ENCODE results near the gene GDI1. TPM values are rescaled to one million over a fixed set of nuclear protein-coding genes. Genes with fewer than 3 reads are reported as not detected.

The GDI1 gene
- total RNA-seq, 1 experiment from 2014 or later, result 137 TPM

- Histone ChIP-seq H3K36me3 (ENCODE audit: insufficient read depth, low read length, poor library complexity, severe bottlenecking) (no peaks in the 10 kb centered on the region), H3K4me1 (ENCODE audit: insufficient read depth, low read length, poor library complexity, severe bottlenecking) (no peaks in the 10 kb centered on the region), H3K27ac (ENCODE audit: low read depth, low read length, poor library complexity, severe bottlenecking) (no peak overlapping the region), H3K4me3 (ENCODE audit: low read depth, low read length, poor library complexity, severe bottlenecking) (no peak overlapping the region), H3K27me3 (replicated peaks; ENCODE audit: insufficient read depth, low read depth, low read length, poor library complexity) (no peaks in the 10 kb centered on the region), H3K9me3 (ENCODE audit: low read depth, low read length, poor library complexity, severe bottlenecking) (no peaks in the 10 kb centered on the region)
- no peak for DNase-seq (ENCODE audit: low spot score)
- BruUV-seq (replicated peaks), result no TSS peak
- intact Hi-C loops (cut with micrococcal nuclease; ENCODE audit: unreplicated experiment), result no loop called here
- ChIA-PET POLR2A (ENCODE audit: low non-redundant PET) (no interaction called here), CTCF (no interaction called here)
- TF ChIP-seq EZH2 (IDR thresholded peaks at IDR 0.05; ENCODE audit: borderline replicate concordance, low read depth, low read length, poor library complexity, severe bottlenecking) (no peak), CTCF (conservative IDR thresholded peaks at IDR 0.05; ENCODE audit: low read depth, low read length) (no peak)
These were observed 17.1 kb upstream of the GDI1 start for GRCh38 chrX:154419688-154420401.

- no TSS peak for BruUV-seq (replicated peaks)
- H3K27me3 ChIP-seq (replicated peaks; ENCODE audit: insufficient read depth, low read depth, low read length, poor library complexity), result no peaks in the 10 kb centered on the region
- no peak overlapping the region for H3K4me3 ChIP-seq (ENCODE audit: low read depth, low read length, poor library complexity, severe bottlenecking)
- no peak for TF ChIP-seq CTCF (conservative IDR thresholded peaks at IDR 0.05; ENCODE audit: low read depth, low read length)
- no peak for TF ChIP-seq EZH2 (IDR thresholded peaks at IDR 0.05; ENCODE audit: borderline replicate concordance, low read depth, low read length, poor library complexity, severe bottlenecking)
- ChIA-PET CTCF (no interaction called here), POLR2A (ENCODE audit: low non-redundant PET) (no interaction called here)
- intact Hi-C loops (cut with micrococcal nuclease; ENCODE audit: unreplicated experiment), result no loop called here
- no peak overlapping the region for H3K27ac ChIP-seq (ENCODE audit: low read depth, low read length, poor library complexity, severe bottlenecking)
- no peaks in the 10 kb centered on the region for H3K4me1 ChIP-seq (ENCODE audit: insufficient read depth, low read length, poor library complexity, severe bottlenecking)
- no peaks in the 10 kb centered on the region for H3K9me3 ChIP-seq (ENCODE audit: low read depth, low read length, poor library complexity, severe bottlenecking)
- H3K36me3 ChIP-seq (ENCODE audit: insufficient read depth, low read length, poor library complexity, severe bottlenecking), result no peaks in the 10 kb centered on the region
- DNase-seq (ENCODE audit: low spot score), result no peak
These were observed 16.6 kb upstream of the GDI1 start for GRCh38 chrX:154420402-154420756.

- Histone ChIP-seq H3K9me3 (ENCODE audit: low read depth, low read length, poor library complexity, severe bottlenecking) (no peaks in the 10 kb centered on the region), H3K4me1 (ENCODE audit: insufficient read depth, low read length, poor library complexity, severe bottlenecking) (peaks cover 5% of the 10 kb centered on the region), H3K27me3 (replicated peaks; ENCODE audit: insufficient read depth, low read depth, low read length, poor library complexity) (no peaks in the 10 kb centered on the region), H3K4me3 (ENCODE audit: low read depth, low read length, poor library complexity, severe bottlenecking) (no peak overlapping the region), H3K27ac (ENCODE audit: low read depth, low read length, poor library complexity, severe bottlenecking) (no peak overlapping the region), H3K36me3 (ENCODE audit: insufficient read depth, low read length, poor library complexity, severe bottlenecking) (peaks cover 4% of the 10 kb centered on the region)
- no TSS peak for BruUV-seq (replicated peaks)
- no peak for TF ChIP-seq CTCF (conservative IDR thresholded peaks at IDR 0.05; ENCODE audit: low read depth, low read length)
- no peak for TF ChIP-seq EZH2 (IDR thresholded peaks at IDR 0.05; ENCODE audit: borderline replicate concordance, low read depth, low read length, poor library complexity, severe bottlenecking)
- CTCF ChIA-PET, result no interaction called here
- intact Hi-C loops (cut with micrococcal nuclease; ENCODE audit: unreplicated experiment), result no loop called here
- POLR2A ChIA-PET (ENCODE audit: low non-redundant PET), result no interaction called here
- DNase-seq (ENCODE audit: low spot score), result no peak
These were observed 9.8 kb upstream of the GDI1 start for GRCh38 chrX:154426916-154427770.

Measured in A673 (cell line).